Activated B cell treated with CpG ODN at 0.5 μM for 24 hours (primary cell): ENCODE data around the gene PIGB. TPM values are rescaled to one million over a fixed set of nuclear protein-coding genes. Genes with fewer than 3 reads are reported as not detected.
"Not testable (repeated sequence)": the region's sequence is repeated elsewhere in the genome, so short reads cannot be mapped to it uniquely, and the experiment has no call there.

ENCODE experiments used
- ATAC-seq: fragments of 200-7000 bp; cut with Tn5 transposase; one replicate; pipeline ENCODE4 v1.10.0; 2021; ENCODE audit warnings: low read depth, mild to moderate bottlenecking, moderate library complexity
- CTCF ChIA-PET: fragments of 350-600 bp; sonication (Branson Sonifier 250); formaldehyde crosslinking; loops from one replicate; lab custom pipeline; 2021; ENCODE audit warnings: antibody characterized with exemption; lab: Charles Lee
- POLR2A ChIA-PET: fragments of 350-600 bp; sonication (Branson Sonifier 250); formaldehyde crosslinking; loops from one replicate; lab custom pipeline; 2021; ENCODE audit warnings: antibody characterized with exemption; lab: Charles Lee
- DNase-seq: peaks from one replicate; pipeline ENCODE4 v3.0.0; 2022
- H3K27ac Mint-ChIP-seq: one replicate; pipeline ENCODE4 v1.8.0; 2020; ENCODE audit warnings: mixed read lengths
- H3K27me3 Mint-ChIP-seq: one replicate; pipeline ENCODE4 v1.8.0; 2021; ENCODE audit warnings: mixed read lengths
- H3K36me3 Mint-ChIP-seq: one replicate; pipeline ENCODE4 v1.8.0; 2021; ENCODE audit warnings: low read depth, mixed read lengths
- H3K4me1 Mint-ChIP-seq: one replicate; pipeline ENCODE4 v1.8.0; 2021; ENCODE audit warnings: mixed read lengths
- H3K4me3 Mint-ChIP-seq: one replicate; pipeline ENCODE4 v1.8.0; 2020; ENCODE audit warnings: mild to moderate bottlenecking, mixed read lengths
- H3K9me3 Mint-ChIP-seq: one replicate; pipeline ENCODE4 v1.8.0; 2020; ENCODE audit warnings: mixed read lengths
- intact Hi-C: fragments of 100-400 bp; cut with micrococcal nuclease; formaldehyde crosslinking; loops from one replicate; pipeline ENCODE4 v1.15.1; 2024
- total RNA-seq: library from RNA; stranded (reverse); gene quantifications from 2 replicates; pipeline ENCODE4 v1.2.3, GENCODE V29; 2022
- TF ChIP-seq, protein P1 (sequence below): fragments of 200-600 bp; IDR thresholded peaks from one replicate; pipeline ENCODE4 v1.8.0; 2022; ENCODE audit warnings: antibody characterized with exemption, mild to moderate bottlenecking

The PIGB gene
- total RNA-seq, 1 donor from 2014 or later = 29.8 TPM

DNA sequence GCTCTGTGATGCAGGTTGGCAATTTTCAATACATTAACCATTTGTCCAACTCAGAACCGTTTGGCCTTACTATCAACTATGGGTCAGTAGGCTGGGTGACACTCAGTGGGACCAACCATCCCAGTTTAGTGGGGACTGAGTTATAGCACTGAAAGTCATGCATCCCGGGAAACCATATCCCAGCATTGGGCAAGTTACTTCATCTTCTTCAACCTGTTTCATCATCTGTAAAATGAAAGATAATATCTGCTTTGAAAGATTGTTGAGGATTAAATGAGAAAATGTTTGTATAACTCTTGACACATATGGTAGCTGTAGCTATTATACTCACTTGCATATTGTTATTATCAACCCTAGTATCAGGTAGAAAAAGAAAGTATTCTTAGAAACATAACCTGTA lies 41.3 kb upstream of the PIGB start:
- POLR2A ChIA-PET = interaction anchor here (0.6 to 2.7 kb wide), 4 partner anchors 10 to 60 kb away, joined by 4 to 13 read pairs (median 4); partner anchors contain the start of genes PIGB and PIGBOS1
- ATAC-seq (no peak), DNase-seq (no peak)
- Mint-ChIP-seq H3K4me1 (peaks cover 72% of the 10 kb centered on the region), H3K27ac (peak overlapping the region; percentile 76), H3K27me3 (no peaks in the 10 kb centered on the region), H3K9me3 (no peaks in the 10 kb centered on the region), H3K36me3 (peaks cover 3% of the 10 kb centered on the region), H3K4me3 (no peak overlapping the region)
- intact Hi-C loops = loop anchor here (1.0 kb wide), 2 partner anchors 10 to 12 kb away; partner anchors contain the start of gene RAB27A
- TF ChIP-seq, protein P1, sequence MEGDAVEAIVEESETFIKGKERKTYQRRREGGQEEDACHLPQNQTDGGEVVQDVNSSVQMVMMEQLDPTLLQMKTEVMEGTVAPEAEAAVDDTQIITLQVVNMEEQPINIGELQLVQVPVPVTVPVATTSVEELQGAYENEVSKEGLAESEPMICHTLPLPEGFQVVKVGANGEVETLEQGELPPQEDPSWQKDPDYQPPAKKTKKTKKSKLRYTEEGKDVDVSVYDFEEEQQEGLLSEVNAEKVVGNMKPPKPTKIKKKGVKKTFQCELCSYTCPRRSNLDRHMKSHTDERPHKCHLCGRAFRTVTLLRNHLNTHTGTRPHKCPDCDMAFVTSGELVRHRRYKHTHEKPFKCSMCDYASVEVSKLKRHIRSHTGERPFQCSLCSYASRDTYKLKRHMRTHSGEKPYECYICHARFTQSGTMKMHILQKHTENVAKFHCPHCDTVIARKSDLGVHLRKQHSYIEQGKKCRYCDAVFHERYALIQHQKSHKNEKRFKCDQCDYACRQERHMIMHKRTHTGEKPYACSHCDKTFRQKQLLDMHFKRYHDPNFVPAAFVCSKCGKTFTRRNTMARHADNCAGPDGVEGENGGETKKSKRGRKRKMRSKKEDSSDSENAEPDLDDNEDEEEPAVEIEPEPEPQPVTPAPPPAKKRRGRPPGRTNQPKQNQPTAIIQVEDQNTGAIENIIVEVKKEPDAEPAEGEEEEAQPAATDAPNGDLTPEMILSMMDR = no peak
- CTCF ChIA-PET = interaction anchor here (2.0 kb wide), 1 partner anchor 10 kb away, joined by 5 read pairs; no protein-coding TSS in a partner anchor

DNA sequence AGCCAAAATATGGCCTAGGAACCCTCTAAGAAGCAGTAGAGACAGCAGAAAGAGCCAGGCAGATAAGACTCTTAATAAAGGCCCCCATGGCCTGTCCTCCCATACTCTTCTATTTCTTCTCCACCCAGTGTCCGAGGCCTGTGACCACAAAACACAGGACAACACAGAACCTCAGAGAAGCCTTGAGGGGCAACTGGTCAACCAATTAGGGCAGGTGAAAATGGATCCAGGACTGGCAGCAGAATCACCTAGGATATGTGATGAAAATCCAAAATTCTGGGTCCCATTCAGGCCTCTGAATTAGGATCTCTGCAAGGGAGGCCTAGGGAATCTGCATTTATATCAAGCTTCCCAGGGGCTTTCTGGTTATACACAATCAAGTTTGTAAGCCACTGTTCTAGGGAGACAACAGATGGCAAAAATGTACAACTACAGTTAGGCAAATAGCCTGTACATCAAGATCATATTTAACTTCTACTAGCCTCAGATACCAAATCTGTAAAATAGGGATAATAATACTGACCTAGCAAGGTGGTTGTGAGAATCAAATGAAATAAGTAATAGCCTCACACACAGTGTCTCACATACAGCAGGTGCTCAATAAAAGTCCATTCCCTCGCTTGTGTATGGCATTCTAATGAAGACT lies 39.8 kb upstream of the PIGB start:
- Mint-ChIP-seq H3K4me1 (peaks cover 72% of the 10 kb centered on the region), H3K4me3 (no peak overlapping the region), H3K27me3 (no peaks in the 10 kb centered on the region), H3K9me3 (no peaks in the 10 kb centered on the region), H3K27ac (peak overlapping the region; percentile 85), H3K36me3 (no peaks in the 10 kb centered on the region)
- intact Hi-C loops = no loop called here
- CTCF ChIA-PET = no interaction called here
- TF ChIP-seq, protein P1 = no peak
- DNase-seq = no peak
- ATAC-seq = no peak
- POLR2A ChIA-PET = interaction anchor here (1.5 kb wide), 1 partner anchor 12 kb away, joined by 5 read pairs; no protein-coding TSS in a partner anchor

DNA sequence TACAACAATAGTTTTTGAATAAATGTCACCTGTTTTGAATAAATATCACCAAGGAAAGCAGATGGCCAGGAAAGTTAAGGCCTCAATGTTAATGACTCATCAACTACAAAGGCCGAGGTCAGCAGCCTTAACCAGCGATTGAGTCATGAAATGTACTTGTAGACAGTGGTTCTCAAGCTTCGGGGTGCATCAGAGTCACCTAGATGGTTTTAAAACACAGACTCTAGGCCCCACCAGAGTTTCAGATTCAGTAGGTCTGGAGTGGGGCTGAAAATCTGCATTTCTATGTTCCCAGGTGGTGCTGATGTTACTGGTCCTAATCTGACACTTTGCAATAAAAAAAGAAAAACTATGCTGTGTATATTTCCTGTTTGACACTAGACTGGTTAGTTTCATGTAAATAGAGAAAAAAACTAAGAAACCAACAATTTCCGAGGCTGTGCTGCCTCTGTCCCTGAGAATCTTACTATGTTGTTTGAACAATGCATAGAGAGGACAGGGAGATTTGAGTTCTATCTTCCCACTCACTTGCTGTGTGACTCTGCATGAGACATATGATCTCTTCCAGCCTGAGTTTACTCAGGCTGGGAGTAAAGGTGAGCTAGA lies 39.2 kb upstream of the PIGB start:
- peak overlapping the region; percentile 85 for H3K27ac Mint-ChIP-seq
- ATAC-seq = peak; percentile 51
- intact Hi-C loops = no loop called here
- ChIA-PET CTCF (no interaction called here), POLR2A (interaction anchor here (1.5 kb wide), 1 partner anchor 12 kb away, joined by 5 read pairs; no protein-coding TSS in a partner anchor)
- TF ChIP-seq, protein P1 = no peak
- no peaks in the 10 kb centered on the region for H3K9me3 Mint-ChIP-seq
- H3K4me1 Mint-ChIP-seq = peaks cover 74% of the 10 kb centered on the region
- no peak for DNase-seq
- no peaks in the 10 kb centered on the region for H3K36me3 Mint-ChIP-seq
- peak overlapping the region; percentile 9 for H3K4me3 Mint-ChIP-seq
- no peaks in the 10 kb centered on the region for H3K27me3 Mint-ChIP-seq

DNA sequence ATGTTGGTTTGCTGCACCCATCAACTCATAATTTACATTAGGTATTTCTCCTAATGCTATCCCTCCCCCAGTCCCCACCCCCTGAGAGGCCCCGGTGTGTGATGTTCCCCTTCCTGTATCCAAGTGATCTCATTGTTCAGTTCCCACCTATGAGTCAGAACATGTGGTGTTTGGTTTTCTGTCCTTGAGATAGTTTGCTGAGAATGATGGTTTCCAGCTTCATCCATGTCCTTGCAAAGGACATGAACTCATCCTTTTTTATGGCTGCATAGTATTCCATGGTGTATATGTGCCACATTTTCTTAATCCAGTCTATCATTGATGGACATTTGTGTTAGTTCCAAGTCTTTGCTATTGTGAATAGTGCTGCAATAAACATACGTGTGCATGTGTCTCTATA lies 38.4 kb upstream of the PIGB start:
- CTCF ChIA-PET, H3K27me3 Mint-ChIP-seq, H3K4me3 Mint-ChIP-seq, H3K9me3 Mint-ChIP-seq, POLR2A ChIA-PET, DNase-seq, ATAC-seq, H3K36me3 Mint-ChIP-seq, intact Hi-C loops, H3K27ac Mint-ChIP-seq: not testable (repeated sequence)
- H3K4me1 Mint-ChIP-seq = peaks cover 71% of the 10 kb centered on the region

DNA sequence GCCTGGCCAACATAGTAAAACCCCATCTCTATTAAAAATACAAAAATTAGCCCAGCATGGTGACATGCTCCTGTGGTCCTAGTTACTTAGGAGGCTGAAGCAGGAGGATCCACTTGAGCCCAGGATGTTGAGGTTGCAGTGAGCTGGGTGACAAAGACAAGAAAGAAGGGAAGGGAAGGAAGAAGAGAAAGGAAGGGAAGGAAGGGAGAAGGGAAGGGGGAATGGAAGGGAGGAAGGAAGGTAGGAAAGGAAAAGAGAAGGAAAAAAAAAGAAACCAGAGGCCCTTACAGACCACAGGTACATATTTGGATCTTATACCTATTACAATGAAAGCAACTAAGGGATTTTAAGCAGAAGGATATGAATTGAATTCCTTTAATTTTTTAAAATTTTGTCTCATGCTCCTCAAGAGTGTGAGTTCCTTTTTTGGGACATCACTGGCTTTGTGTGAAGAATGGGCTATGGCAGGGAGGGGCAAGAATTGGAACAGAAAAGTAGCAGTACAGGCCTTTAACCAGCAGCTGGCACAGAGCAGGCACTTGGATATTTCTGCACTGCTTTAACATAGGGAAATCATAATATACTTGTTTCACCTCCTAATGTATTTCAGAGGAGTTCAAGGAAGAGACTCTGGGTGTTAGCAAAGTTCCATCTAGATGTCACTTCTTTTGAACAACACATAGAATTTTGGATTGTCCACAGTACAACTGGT lies 37.3 kb upstream of the PIGB start:
- peaks cover 69% of the 10 kb centered on the region for H3K4me1 Mint-ChIP-seq
- no peak for ATAC-seq
- no peak for DNase-seq
- ChIA-PET POLR2A (interaction anchor here (1.0 kb wide), 1 partner anchor 60 kb away, joined by 4 read pairs; no protein-coding TSS in a partner anchor), CTCF (interaction anchor here (0.6 kb wide), 1 partner anchor 65 kb away, joined by 3 read pairs; no protein-coding TSS in a partner anchor)
- H3K4me3 Mint-ChIP-seq = no peak overlapping the region
- TF ChIP-seq, protein P1 = no peak
- H3K27me3 Mint-ChIP-seq = no peaks in the 10 kb centered on the region
- intact Hi-C loops = no loop called here
- H3K36me3 Mint-ChIP-seq = peaks cover 7% of the 10 kb centered on the region
- H3K9me3 Mint-ChIP-seq = no peaks in the 10 kb centered on the region
- peak overlapping the region; percentile 60 for H3K27ac Mint-ChIP-seq
